PFSK-1 (cell line): ENCODE data around the gene ATRAID.

Experiments
- POLR2AphosphoS5 ChIP-seq: IDR thresholded peaks from 2 replicates; pipeline ENCODE4 v1.6.1; 2012; ENCODE audit warnings: low read depth, mild to moderate bottlenecking, control low read depth, low read length, moderate library complexity
- TAF1 ChIP-seq: IDR thresholded peaks from 2 replicates; pipeline ENCODE4 v1.6.1; 2012; ENCODE audit warnings: low read length, control low read depth, borderline replicate concordance; ENCODE audit not compliant: insufficient read depth
- TF ChIP-seq, protein P1 (sequence below), 2 experiments: IDR thresholded peaks; 2 replicates each; pipeline versions ENCODE4 v1.6.1 to v1.8.0; 2011 to 2012; ENCODE audit warnings: low read depth in 2 of 2, low read length in 2 of 2, control low read depth in 1 of 2, inconsistent platforms in 1 of 2, mild to moderate bottlenecking in 1 of 2, moderate library complexity in 1 of 2; ENCODE audit not compliant: insufficient read depth in 1 of 2

DNA sequence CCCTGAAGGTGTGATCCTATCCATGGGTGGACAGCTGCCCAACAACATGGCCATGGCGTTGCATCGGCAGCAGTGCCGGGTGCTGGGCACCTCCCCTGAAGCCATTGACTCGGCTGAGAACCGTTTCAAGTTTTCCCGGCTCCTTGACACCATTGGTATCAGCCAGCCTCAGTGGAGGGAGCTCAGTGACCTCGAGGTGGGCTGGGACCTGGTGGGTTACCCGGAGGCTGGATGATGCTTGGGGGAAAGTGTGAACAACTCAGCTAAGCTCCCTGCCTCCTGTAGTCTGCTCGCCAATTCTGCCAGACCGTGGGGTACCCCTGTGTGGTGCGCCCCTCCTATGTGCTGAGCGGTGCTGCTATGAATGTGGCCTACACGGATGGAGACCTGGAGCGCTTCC lies 21.5 kb downstream of the ATRAID start:
- TF ChIP-seq POLR2AphosphoS5 (no peak), TAF1 (no peak)
- TF ChIP-seq, protein P1, sequence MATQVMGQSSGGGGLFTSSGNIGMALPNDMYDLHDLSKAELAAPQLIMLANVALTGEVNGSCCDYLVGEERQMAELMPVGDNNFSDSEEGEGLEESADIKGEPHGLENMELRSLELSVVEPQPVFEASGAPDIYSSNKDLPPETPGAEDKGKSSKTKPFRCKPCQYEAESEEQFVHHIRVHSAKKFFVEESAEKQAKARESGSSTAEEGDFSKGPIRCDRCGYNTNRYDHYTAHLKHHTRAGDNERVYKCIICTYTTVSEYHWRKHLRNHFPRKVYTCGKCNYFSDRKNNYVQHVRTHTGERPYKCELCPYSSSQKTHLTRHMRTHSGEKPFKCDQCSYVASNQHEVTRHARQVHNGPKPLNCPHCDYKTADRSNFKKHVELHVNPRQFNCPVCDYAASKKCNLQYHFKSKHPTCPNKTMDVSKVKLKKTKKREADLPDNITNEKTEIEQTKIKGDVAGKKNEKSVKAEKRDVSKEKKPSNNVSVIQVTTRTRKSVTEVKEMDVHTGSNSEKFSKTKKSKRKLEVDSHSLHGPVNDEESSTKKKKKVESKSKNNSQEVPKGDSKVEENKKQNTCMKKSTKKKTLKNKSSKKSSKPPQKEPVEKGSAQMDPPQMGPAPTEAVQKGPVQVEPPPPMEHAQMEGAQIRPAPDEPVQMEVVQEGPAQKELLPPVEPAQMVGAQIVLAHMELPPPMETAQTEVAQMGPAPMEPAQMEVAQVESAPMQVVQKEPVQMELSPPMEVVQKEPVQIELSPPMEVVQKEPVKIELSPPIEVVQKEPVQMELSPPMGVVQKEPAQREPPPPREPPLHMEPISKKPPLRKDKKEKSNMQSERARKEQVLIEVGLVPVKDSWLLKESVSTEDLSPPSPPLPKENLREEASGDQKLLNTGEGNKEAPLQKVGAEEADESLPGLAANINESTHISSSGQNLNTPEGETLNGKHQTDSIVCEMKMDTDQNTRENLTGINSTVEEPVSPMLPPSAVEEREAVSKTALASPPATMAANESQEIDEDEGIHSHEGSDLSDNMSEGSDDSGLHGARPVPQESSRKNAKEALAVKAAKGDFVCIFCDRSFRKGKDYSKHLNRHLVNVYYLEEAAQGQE (IDR thresholded peaks at IDR 0.05; ENCODE audit: insufficient read depth in 1 of 2, low read depth in 2 of 2, low read length in 2 of 2): no peak
